ENCODE measurements around the gene AFM. TPM values are rescaled to one million over a fixed set of nuclear protein-coding genes. Genes with fewer than 3 reads are reported as not detected.

AFM gene, protein sequence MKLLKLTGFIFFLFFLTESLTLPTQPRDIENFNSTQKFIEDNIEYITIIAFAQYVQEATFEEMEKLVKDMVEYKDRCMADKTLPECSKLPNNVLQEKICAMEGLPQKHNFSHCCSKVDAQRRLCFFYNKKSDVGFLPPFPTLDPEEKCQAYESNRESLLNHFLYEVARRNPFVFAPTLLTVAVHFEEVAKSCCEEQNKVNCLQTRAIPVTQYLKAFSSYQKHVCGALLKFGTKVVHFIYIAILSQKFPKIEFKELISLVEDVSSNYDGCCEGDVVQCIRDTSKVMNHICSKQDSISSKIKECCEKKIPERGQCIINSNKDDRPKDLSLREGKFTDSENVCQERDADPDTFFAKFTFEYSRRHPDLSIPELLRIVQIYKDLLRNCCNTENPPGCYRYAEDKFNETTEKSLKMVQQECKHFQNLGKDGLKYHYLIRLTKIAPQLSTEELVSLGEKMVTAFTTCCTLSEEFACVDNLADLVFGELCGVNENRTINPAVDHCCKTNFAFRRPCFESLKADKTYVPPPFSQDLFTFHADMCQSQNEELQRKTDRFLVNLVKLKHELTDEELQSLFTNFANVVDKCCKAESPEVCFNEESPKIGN
- total RNA-seq (not detected in 2 replicates), polyA plus RNA-seq (not detected in 2 replicates), polyA minus RNA-seq (not detected in 2 replicates)
- not detected for total RNA-seq (2013)

DNA sequence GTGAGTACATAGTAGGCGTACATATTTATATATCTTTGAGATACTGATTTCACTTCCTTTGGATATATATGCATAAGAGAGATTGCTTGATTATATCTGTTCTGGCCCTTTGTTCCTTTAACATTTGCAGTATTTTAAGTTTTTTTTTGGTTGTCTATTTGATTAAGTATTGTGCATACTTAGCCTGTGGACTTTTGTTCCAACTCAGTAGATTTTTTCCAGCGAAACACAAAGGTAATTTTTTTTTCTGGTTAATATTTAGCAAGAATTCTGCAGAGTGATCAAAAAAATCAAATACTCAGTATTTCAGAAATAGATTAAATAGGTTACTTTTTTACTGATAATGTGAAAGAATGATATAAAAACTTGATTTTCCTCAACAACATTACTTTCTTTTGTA, at the start of gene AFM:
Gene AFM (plus strand): TSS at position 388 of the 400 bp plus-strand sequence. CDS start 31 bp downstream, outside the sequence.
- ChIA-PET POLR2A (no interaction called here), CTCF (no interaction called here)
- intact Hi-C loops (cut with micrococcal nuclease): no loop called here
- no peaks in the 10 kb centered on the region for H3K9me3 Mint-ChIP-seq (ENCODE audit: insufficient read depth)
- ATAC-seq (ENCODE audit: low read depth): no peak
- H3K79me2 ChIP-seq (ENCODE audit: control insufficient read depth, insufficient read depth, low read length): no peaks in the 10 kb centered on the region
- no peak within 1 kb of the TSS for H3K4me3 ChIP-seq (ENCODE audit: control extremely low read depth in 1 of 5, extremely low read depth in 1 of 5, insufficient read depth in 1 of 5, low read depth in 2 of 5, low read length in 4 of 5)
- no peak for TF ChIP-seq EZH2 (IDR thresholded peaks at IDR 0.05; ENCODE audit: borderline replicate concordance, insufficient read depth, low read depth, low read length, poor library complexity, severe bottlenecking)
- TF ChIP-seq, protein P1, sequence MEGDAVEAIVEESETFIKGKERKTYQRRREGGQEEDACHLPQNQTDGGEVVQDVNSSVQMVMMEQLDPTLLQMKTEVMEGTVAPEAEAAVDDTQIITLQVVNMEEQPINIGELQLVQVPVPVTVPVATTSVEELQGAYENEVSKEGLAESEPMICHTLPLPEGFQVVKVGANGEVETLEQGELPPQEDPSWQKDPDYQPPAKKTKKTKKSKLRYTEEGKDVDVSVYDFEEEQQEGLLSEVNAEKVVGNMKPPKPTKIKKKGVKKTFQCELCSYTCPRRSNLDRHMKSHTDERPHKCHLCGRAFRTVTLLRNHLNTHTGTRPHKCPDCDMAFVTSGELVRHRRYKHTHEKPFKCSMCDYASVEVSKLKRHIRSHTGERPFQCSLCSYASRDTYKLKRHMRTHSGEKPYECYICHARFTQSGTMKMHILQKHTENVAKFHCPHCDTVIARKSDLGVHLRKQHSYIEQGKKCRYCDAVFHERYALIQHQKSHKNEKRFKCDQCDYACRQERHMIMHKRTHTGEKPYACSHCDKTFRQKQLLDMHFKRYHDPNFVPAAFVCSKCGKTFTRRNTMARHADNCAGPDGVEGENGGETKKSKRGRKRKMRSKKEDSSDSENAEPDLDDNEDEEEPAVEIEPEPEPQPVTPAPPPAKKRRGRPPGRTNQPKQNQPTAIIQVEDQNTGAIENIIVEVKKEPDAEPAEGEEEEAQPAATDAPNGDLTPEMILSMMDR (IDR thresholded peaks at IDR 0.05): no peak
- no peaks in the 10 kb centered on the region for H3K4me1 ChIP-seq (ENCODE audit: control insufficient read depth in 2 of 2, insufficient read depth in 2 of 2, low read length in 2 of 2)
- no peak within 1 kb of the TSS for H3K4me2 ChIP-seq (replicated peaks; ENCODE audit: low read depth, low read length, poor library complexity, severe bottlenecking)
- H3K4me3 Mint-ChIP-seq: no peak within 1 kb of the TSS
- WGBS (ENCODE audit: insufficient coverage): no CpG with 5 or more reads among the region's 2 CpGs
- no peak for DNase-seq
- no peak within 1 kb of the TSS for H2AFZ ChIP-seq (ENCODE audit: insufficient read depth, low read depth, low read length, poor library complexity, severe bottlenecking)
- H3K4me1 Mint-ChIP-seq: no peaks in the 10 kb centered on the region
- no peaks in the 10 kb centered on the region for H3K27me3 ChIP-seq (replicated peaks in 1 of 4; ENCODE audit: control extremely low read depth in 1 of 4, control insufficient read depth in 3 of 4, insufficient read depth in 4 of 4, low read length in 3 of 4)
- H3K9ac ChIP-seq (ENCODE audit: low read length): no peak within 1 kb of the TSS
- no peak within 1 kb of the TSS for H3K27ac Mint-ChIP-seq
- no peaks in the 10 kb centered on the region for H4K20me1 ChIP-seq (ENCODE audit: control insufficient read depth, insufficient read depth, low read length, poor library complexity, severe bottlenecking)
- H3K27ac ChIP-seq (ENCODE audit: low read length in 2 of 2): no peak within 1 kb of the TSS
- peaks cover 20% of the 10 kb centered on the region for H3K27me3 Mint-ChIP-seq
- no peaks in the 10 kb centered on the region for H3K36me3 ChIP-seq (replicated peaks in 1 of 2; ENCODE audit: control extremely low read depth in 1 of 2, control insufficient read depth in 1 of 2, extremely low read depth in 1 of 2, insufficient read depth in 2 of 2, low read length in 1 of 2)
- peaks cover 0 to 12% (median 0%) of the 10 kb centered on the region in 3 donors for H3K9me3 ChIP-seq (ENCODE audit: control extremely low read depth in 1 of 3, control insufficient read depth in 2 of 3, insufficient read depth in 1 of 3, low read length in 2 of 3)

DNA sequence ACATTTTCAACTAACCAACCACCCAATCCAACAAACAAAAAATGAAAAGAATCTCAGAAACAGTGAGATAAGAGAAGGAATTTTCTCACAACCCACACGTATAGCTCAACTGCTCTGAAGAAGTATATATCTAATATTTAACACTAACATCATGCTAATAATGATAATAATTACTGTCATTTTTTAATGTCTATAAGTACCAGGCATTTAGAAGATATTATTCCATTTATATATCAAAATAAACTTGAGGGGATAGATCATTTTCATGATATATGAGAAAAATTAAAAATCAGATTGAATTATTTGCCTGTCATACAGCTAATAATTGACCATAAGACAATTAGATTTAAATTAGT, 49.8 kb upstream of the AFM start:
- no peak overlapping the region for H3K4me3 Mint-ChIP-seq
- H3K4me2 ChIP-seq (replicated peaks; ENCODE audit: low read depth, low read length, poor library complexity, severe bottlenecking): no peak overlapping the region
- H3K9me3 ChIP-seq (ENCODE audit: control extremely low read depth in 1 of 3, control insufficient read depth in 2 of 3, insufficient read depth in 1 of 3, low read length in 2 of 3): no peaks in the 10 kb centered on the region
- intact Hi-C loops (cut with micrococcal nuclease): no loop called here
- ATAC-seq (ENCODE audit: low read depth): no peak
- ChIA-PET POLR2A (no interaction called here), CTCF (no interaction called here)
- no peaks in the 10 kb centered on the region for H3K9me3 Mint-ChIP-seq (ENCODE audit: insufficient read depth)
- peaks cover 3% of the 10 kb centered on the region for H3K27me3 Mint-ChIP-seq
- H3K4me3 ChIP-seq (ENCODE audit: control extremely low read depth in 1 of 5, extremely low read depth in 1 of 5, insufficient read depth in 1 of 5, low read depth in 2 of 5, low read length in 4 of 5): no peak overlapping the region
- no peaks in the 10 kb centered on the region for H3K4me1 Mint-ChIP-seq
- H3K36me3 ChIP-seq (replicated peaks in 1 of 2; ENCODE audit: control extremely low read depth in 1 of 2, control insufficient read depth in 1 of 2, extremely low read depth in 1 of 2, insufficient read depth in 2 of 2, low read length in 1 of 2): no peaks in the 10 kb centered on the region
- no peaks in the 10 kb centered on the region for H3K79me2 ChIP-seq (ENCODE audit: control insufficient read depth, insufficient read depth, low read length)
- H3K9ac ChIP-seq (ENCODE audit: low read length): no peak overlapping the region
- no peak overlapping the region for H3K27ac ChIP-seq (ENCODE audit: low read length in 2 of 2)
- H4K20me1 ChIP-seq (ENCODE audit: control insufficient read depth, insufficient read depth, low read length, poor library complexity, severe bottlenecking): no peaks in the 10 kb centered on the region
- no peak overlapping the region for H2AFZ ChIP-seq (ENCODE audit: insufficient read depth, low read depth, low read length, poor library complexity, severe bottlenecking)
- no peak for TF ChIP-seq EZH2 (IDR thresholded peaks at IDR 0.05; ENCODE audit: borderline replicate concordance, insufficient read depth, low read depth, low read length, poor library complexity, severe bottlenecking)
- TF ChIP-seq, protein P1 (IDR thresholded peaks at IDR 0.05): no peak
- H3K4me1 ChIP-seq (ENCODE audit: control insufficient read depth in 2 of 2, insufficient read depth in 2 of 2, low read length in 2 of 2): no peaks in the 10 kb centered on the region
- H3K27me3 ChIP-seq (replicated peaks in 1 of 4; ENCODE audit: control extremely low read depth in 1 of 4, control insufficient read depth in 3 of 4, insufficient read depth in 4 of 4, low read length in 3 of 4): peaks cover 0 to 4% (median 2%) of the 10 kb centered on the region in 4 experiments
- DNase-seq: no peak
- H3K27ac Mint-ChIP-seq: no peak overlapping the region
- WGBS (ENCODE audit: insufficient coverage): no CpG with 5 or more reads among the region's 1 CpG
